Parathyroid adenoma (tissue), 2 donors: ENCODE results near the gene DMWD.
"Not testable (repeated sequence)": the region's sequence is repeated elsewhere in the genome, so short reads cannot be mapped to it uniquely, and the experiment has no call there.

Experiments
- H2AFZ ChIP-seq: fragments of 300-600 bp; sonication (generic); one replicate; pipeline ENCODE4 v1.7.0; 2017; ENCODE audit warnings: antibody characterized with exemption, mild to moderate bottlenecking
- H3K27ac ChIP-seq: fragments of 300-600 bp; sonication (generic); one replicate; pipeline ENCODE4 v1.7.0; 2017
- H3K27me3 ChIP-seq: fragments of 300-600 bp; sonication (generic); one replicate; pipeline ENCODE4 v1.7.0; 2017; ENCODE audit warnings: low read length; ENCODE audit not compliant: control insufficient read depth, insufficient read depth
- H3K36me3 ChIP-seq: fragments of 300-600 bp; sonication (generic); one replicate; pipeline ENCODE4 v1.7.0; 2017; ENCODE audit warnings: low read length; ENCODE audit not compliant: control insufficient read depth, insufficient read depth
- H3K4me1 ChIP-seq: fragments of 300-600 bp; sonication (generic); one replicate; pipeline ENCODE4 v1.7.0; 2017; ENCODE audit warnings: control low read depth
- H3K4me2 ChIP-seq: fragments of 300-600 bp; sonication (generic); one replicate; pipeline ENCODE4 v1.7.0; 2017; ENCODE audit warnings: low read length
- H3K4me3 ChIP-seq: fragments of 300-600 bp; sonication (generic); one replicate; pipeline ENCODE4 v1.7.0; 2017; ENCODE audit warnings: low read depth, low read length
- H3K79me2 ChIP-seq: fragments of 300-600 bp; sonication (generic); one replicate; pipeline ENCODE4 v1.7.0; 2017; ENCODE audit warnings: control low read depth
- H3K9ac ChIP-seq: fragments of 300-600 bp; sonication (generic); one replicate; pipeline ENCODE4 v1.7.0; 2017; ENCODE audit warnings: mild to moderate bottlenecking
- H3K9me3 ChIP-seq: fragments of 300-600 bp; sonication (generic); one replicate; pipeline ENCODE4 v1.7.0; 2017; ENCODE audit warnings: low read length; ENCODE audit not compliant: control insufficient read depth
- TF ChIP-seq, protein P1 (sequence below): fragments of 300-600 bp; sonication (generic); IDR thresholded peaks from one replicate; pipeline ENCODE4 v1.7.0; 2017; ENCODE audit warnings: antibody characterized with exemption, mild to moderate bottlenecking
- donor health status: primary hyperparathyroidism.

The DMWD gene

DNA sequence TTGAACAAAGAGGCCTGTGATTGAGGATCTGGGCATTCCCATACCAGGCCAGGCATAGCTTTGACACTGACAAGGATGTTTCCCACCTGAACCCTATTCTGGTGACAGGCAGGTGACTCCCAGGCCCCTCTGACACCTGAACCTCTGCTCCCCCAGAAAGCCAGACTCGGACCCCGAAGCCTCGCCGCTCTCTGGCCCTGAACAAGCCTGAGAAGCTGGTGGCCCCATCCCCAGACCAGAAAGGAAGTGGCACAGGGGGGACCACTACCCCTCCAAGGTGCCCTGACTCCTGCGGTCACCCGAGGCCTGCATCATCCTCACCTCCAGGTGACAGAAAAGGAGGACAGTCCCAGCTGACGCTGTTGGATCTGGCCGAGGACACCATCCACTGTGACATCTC, 38.3 kb downstream of the DMWD start:
- Histone ChIP-seq H3K4me3 (no peak overlapping the region), H3K9ac (no peak overlapping the region), H3K79me2 (no peaks in the 10 kb centered on the region), H3K27me3 (no peaks in the 10 kb centered on the region), H3K27ac (no peak overlapping the region), H3K36me3 (no peaks in the 10 kb centered on the region), H3K4me1 (no peaks in the 10 kb centered on the region), H3K9me3 (no peaks in the 10 kb centered on the region), H3K4me2 (no peak overlapping the region), H2AFZ (no peak overlapping the region)
- TF ChIP-seq, protein P1, sequence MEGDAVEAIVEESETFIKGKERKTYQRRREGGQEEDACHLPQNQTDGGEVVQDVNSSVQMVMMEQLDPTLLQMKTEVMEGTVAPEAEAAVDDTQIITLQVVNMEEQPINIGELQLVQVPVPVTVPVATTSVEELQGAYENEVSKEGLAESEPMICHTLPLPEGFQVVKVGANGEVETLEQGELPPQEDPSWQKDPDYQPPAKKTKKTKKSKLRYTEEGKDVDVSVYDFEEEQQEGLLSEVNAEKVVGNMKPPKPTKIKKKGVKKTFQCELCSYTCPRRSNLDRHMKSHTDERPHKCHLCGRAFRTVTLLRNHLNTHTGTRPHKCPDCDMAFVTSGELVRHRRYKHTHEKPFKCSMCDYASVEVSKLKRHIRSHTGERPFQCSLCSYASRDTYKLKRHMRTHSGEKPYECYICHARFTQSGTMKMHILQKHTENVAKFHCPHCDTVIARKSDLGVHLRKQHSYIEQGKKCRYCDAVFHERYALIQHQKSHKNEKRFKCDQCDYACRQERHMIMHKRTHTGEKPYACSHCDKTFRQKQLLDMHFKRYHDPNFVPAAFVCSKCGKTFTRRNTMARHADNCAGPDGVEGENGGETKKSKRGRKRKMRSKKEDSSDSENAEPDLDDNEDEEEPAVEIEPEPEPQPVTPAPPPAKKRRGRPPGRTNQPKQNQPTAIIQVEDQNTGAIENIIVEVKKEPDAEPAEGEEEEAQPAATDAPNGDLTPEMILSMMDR, result no peak

DNA sequence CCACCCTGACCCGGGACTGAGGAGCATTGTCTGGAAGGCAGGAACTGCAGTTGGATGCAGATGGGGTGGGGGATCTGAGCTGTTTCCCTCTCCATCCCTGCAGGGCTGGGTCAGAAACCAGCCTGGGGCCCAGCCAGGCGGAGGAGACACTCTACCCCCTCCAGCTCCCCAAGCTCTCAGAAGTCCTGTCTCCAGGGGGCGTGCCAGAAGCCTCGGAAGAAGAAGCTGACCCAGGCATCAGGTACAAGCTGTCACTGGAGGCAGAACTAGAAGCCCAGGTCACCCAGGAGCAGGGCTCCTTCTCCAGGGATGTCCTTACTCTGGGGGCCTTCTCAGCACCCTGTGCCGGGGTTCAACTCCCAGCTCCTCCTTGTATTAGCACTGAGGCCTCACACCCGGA, 39.1 kb downstream of the DMWD start:
- H3K27ac ChIP-seq, result no peak overlapping the region
- no peaks in the 10 kb centered on the region for H3K79me2 ChIP-seq
- H3K4me2 ChIP-seq, result no peak overlapping the region
- H3K4me1 ChIP-seq, result no peaks in the 10 kb centered on the region
- TF ChIP-seq, protein P1, result no peak
- H3K27me3 ChIP-seq, result no peaks in the 10 kb centered on the region
- no peaks in the 10 kb centered on the region for H3K9me3 ChIP-seq
- no peak overlapping the region for H2AFZ ChIP-seq
- no peak overlapping the region for H3K9ac ChIP-seq
- no peaks in the 10 kb centered on the region for H3K36me3 ChIP-seq
- no peak overlapping the region for H3K4me3 ChIP-seq

DNA sequence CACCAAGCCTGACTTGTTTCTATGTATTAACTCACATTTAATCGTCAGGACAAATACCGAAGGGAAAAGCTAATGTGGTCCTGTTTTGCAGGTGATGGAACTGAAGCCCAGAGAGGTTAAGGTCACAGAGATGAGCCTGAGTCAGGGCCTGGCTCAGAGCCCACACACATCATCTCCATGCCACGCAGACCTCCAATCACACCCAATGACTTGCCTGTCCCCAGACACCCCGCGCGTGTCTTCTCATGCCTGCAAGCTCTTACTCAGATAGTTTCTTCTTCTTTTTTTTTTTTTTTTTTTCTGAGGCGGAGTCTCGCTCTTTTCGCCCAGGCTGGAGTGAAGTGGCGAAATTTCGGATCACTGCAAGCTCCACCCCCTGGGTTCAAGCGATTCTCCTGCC, 40.0 kb downstream of the DMWD start:
- Histone ChIP-seq H2AFZ (no peak overlapping the region), H3K79me2 (no peaks in the 10 kb centered on the region), H3K9ac (no peak overlapping the region), H3K4me2 (no peak overlapping the region), H3K4me1 (no peaks in the 10 kb centered on the region), H3K27ac (no peak overlapping the region), H3K9me3 (no peaks in the 10 kb centered on the region), H3K27me3 (no peaks in the 10 kb centered on the region), H3K4me3 (no peak overlapping the region), H3K36me3 (no peaks in the 10 kb centered on the region)
- TF ChIP-seq, protein P1, result no peak

DNA sequence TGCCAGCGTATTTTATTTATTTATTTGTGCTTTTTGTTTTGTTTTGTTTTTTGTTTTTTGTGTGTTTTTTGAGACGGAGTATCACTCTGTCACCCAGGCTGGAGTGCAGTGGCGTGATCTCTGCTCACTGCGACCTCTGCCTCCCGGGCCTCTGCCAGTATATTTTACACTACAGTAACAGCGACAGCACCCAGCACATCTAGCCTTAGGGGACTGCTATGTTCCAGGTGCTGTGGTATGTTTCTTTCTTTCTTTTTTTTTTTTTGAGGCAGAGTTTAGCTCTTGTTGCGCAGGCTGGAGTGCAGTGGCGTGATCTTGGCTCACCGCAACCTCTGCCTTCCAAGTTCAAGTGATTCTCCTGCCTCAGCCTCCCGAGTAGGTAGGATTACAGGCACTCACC, 41.2 kb downstream of the DMWD start:
- not testable (repeated sequence) for H3K36me3 ChIP-seq, H2AFZ ChIP-seq, H3K27me3 ChIP-seq, H3K27ac ChIP-seq, H3K9me3 ChIP-seq, H3K79me2 ChIP-seq, H3K9ac ChIP-seq, H3K4me3 ChIP-seq, H3K4me2 ChIP-seq, H3K4me1 ChIP-seq

DNA sequence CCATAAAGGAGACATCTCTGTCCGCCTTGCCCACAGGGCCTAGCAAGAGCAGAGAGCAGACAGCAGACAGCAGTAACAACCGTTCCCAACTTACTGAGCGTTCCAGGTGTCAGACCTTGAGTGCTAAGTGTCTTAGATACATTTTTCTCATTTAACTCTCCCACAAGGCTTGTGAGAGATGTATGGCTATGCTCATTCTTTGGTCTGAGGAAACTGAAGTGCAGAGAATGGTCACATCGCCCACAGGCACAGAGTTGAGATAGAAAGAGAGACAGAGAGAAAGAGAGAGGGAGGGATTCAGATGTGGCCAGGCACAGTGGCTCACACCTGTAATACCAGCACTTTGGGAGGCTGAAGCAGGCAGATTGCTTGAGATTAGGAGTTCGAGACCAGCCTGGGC, 45.1 kb downstream of the DMWD start:
- H3K9me3 ChIP-seq, result no peaks in the 10 kb centered on the region
- H3K4me3 ChIP-seq, result no peak overlapping the region
- no peaks in the 10 kb centered on the region for H3K36me3 ChIP-seq
- no peak overlapping the region for H3K27ac ChIP-seq
- H3K79me2 ChIP-seq, result no peaks in the 10 kb centered on the region
- H3K4me1 ChIP-seq, result no peaks in the 10 kb centered on the region
- H3K9ac ChIP-seq, result no peak overlapping the region
- H2AFZ ChIP-seq, result no peak overlapping the region
- H3K27me3 ChIP-seq, result no peaks in the 10 kb centered on the region
- H3K4me2 ChIP-seq, result no peak overlapping the region
- TF ChIP-seq, protein P1, result no peak
